CD4-positive, alpha-beta T cell treated with Interleukin-17A for 1 hour (primary cell): ENCODE results near the gene CAPN5.
"Not testable (repeated sequence)": the region's sequence is repeated elsewhere in the genome, so short reads cannot be mapped to it uniquely, and the experiment has no call there.

Experiments used
- DNase-seq: peaks from one replicate; pipeline ENCODE4 v3.0.0-alpha.2; 2020

The CAPN5 gene

GRCh38 chr11:77066229-77067042 lies at the start of gene CAPN5:
CAPN5 (plus strand) TSS chr11:77066971; CDS start chr11:77084887, 17,916 bp downstream.
- peak; percentile 88 for DNase-seq

DNA sequence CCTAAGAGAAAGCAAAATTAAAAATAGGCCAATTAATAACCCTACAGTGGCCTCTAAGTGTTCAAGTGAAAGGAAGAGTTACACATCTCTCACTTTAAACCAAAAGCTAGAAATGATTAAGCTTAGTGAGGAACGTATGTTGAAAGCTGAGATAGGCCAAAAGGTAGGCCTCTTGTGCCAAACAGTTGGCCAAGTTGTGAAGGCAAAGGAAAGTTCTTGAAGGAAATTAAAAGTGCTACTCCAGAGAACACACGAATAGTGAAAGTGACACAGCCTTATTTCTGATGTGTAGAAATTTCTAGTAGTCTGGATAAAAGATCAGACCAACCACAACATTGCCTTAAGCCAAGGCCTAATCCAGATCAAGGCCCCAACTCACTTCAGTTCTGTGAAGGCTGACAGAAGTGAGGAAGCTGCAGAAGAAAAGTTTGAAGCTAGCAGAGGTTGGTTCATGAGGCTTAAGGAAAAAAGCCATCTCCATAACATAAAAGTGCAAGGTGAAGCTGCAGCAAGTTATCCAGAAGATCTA lies 48.3 kb upstream of the CAPN5 start:
- not testable (repeated sequence) for DNase-seq

DNA sequence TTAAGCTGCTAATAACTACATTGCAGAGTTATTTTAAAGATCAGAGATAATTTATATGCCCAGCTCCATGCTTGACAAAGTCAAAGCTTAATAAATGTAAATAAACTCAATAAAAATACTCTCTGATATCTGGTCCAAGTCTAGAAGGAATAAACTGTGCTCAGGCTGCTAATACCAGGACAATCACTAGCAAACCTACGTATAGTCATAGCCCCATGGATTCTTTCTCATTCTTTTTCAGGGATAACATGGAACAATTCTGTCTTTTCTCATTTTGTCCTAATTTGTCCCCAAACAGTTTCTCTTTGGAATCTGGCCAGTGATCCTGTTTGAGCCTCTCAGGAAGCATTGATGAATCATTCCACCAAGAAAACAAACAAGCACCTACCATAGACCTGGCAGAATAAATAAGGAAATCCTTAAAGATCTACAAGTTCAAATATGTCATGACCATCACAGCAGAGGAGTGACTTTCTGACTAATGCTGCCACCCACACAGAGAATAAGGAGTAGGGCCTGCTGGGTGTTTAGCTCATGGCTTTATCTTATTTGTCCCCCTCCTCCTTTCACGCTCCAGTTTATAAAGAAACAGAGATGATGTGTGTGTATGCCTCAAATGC lies 46.7 kb upstream of the CAPN5 start:
- DNase-seq: no peak

GRCh38 chr11:77020734-77021133 lies 46.0 kb upstream of the CAPN5 start:
- no peak for DNase-seq

DNA sequence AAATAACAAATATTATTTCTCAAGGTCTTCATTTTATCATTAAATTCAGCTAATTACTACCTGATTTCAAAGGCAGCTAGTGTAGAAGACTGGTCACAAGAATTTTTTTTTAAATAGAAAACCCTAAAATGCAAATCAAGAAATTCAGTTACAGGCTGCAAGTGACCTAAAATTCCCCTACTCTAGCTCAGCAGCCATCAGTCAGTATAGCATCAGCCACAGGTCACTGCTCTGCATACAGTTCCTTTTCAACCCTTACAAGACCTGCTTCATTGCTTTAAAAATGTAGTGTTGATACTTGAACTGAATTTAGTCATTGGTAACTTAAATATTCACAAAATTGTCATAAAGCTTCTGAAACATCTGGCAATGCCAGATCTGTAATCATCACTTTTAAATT lies 42.0 kb upstream of the CAPN5 start:
- DNase-seq: no peak

DNA sequence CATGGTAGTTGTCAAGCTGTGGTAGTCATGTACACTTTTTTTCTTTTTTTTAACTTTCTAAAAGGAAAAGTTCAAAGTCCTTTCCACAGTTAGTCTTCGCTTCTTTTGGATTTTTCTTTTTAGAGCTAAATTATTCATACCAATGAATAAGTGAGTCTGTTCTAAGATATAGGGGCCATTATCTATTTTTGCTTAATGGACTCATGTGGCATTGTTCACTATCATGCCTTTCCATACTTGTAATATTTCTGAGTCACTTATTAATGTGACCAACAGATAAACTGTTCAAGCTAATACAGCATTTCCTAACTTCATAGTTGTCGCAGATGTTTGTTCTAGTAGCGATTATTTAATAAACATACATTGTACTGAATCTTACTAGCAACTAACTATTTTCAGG lies 40.5 kb upstream of the CAPN5 start:
- no peak for DNase-seq

- DNase-seq: no peak
These were observed 40.0 kb upstream of the CAPN5 start for GRCh38 chr11:77026743-77027142.

DNA sequence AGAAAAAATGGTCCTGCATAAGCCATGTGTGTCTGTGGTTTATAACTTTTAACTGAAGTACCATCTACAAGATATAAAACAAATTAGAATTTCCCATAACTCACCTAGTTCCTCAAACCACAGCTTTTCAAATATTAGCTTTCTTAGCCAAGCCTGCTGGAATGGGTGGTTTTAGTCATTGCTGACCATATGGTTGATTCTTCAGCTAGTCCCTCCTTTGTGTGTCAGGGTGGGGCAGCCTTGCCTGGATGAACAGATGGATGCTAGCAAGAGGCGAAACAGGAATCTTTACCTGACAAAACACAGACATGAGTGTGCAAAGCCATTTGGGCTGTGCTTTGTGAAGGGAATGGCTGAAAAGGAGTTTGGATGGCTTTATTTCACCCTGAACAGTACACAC lies 39.5 kb upstream of the CAPN5 start:
- no peak for DNase-seq

DNA sequence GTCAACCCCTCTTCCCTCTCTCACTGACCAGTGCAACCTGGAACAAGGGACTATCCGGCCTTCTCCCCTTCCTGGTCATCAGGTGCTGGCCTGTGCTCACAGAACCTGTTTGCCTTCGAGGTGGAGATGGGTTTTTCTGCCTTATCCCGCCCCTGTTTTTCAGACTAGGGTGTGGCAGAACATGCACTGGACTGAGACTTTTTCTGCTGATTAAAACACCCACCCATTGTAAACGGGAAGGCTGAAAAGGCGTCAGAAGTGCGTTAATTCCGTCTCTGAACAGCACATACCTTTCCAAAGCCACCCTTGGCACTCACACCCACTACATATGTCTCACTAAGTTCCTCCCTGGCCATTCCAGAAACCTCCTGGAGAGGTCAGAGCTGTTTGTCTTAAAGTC lies 36.9 kb upstream of the CAPN5 start:
- no peak for DNase-seq

DNA sequence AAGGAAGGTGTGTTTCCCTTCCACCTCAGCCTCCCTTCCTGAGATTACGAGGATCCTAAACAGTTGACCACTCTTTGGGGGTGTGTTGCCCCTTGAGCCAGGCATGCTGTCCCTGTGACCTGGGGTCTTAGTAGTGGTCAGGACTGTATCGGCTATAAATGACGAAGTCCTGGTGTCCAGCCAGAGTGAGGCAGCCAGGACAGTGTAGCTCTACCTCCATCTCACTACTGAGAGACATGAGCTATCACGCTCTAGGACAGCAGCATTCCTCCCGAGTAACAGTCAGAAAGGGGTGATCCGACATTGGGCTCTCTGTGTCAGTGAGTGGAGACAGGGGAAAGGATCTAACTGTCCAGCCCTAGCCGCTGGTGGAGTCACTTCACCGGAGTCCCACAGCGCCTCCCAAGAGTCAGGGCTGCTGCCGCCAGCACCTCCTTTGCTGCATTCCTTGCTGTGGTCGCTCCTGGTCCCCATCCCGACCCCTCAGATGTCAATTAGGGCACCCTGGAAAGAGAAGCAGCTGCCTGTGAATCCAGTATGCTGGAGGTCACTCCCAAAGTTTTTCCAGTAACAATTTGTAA lies 35.8 kb upstream of the CAPN5 start:
- no peak for DNase-seq

DNA sequence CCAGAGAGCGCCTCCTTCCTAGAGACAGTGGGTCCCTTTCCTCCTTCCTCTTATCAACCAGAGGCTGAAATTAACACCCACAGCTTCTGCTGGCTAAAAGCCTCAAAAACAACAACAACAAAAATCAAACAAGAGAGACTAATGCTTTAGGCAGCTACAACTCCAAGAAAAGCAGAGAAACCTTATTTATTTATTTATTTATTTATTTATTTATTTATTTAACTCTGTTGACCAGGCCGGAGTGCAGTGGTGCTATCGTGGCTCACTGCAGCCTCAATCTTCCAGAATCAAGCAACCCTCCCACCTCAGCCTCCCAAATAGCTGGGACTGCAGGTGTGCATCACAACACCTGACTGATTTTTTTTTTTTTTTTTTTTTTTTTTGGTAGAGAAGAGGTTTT lies 35.2 kb upstream of the CAPN5 start:
- DNase-seq: no peak

- no peak for DNase-seq
These were observed 31.7 kb upstream of the CAPN5 start for GRCh38 chr11:77035039-77035438.

- DNase-seq: no peak
These were observed 31.2 kb upstream of the CAPN5 start for GRCh38 chr11:77035580-77035979.

DNA sequence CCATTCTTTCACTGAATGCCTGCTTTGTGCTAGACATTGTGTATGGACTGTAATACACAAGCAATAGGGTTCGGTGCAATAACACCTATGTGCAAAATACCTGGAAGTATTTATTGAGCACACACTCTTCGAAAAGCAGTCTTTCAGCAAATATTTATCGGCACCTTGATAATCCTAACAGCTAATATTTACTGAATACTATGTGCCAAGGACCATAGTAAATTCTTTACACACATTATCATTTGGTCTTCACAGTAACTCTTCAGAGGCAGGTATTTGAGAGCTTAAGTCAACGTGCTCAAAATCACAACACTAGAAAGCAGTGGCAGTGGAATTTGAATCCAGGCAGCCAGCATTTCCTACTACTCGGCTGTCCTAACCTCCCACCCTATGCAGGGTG lies 30.4 kb upstream of the CAPN5 start:
- no peak for DNase-seq

GRCh38 chr11:77037057-77037456 lies 29.7 kb upstream of the CAPN5 start:
- no peak for DNase-seq

DNA sequence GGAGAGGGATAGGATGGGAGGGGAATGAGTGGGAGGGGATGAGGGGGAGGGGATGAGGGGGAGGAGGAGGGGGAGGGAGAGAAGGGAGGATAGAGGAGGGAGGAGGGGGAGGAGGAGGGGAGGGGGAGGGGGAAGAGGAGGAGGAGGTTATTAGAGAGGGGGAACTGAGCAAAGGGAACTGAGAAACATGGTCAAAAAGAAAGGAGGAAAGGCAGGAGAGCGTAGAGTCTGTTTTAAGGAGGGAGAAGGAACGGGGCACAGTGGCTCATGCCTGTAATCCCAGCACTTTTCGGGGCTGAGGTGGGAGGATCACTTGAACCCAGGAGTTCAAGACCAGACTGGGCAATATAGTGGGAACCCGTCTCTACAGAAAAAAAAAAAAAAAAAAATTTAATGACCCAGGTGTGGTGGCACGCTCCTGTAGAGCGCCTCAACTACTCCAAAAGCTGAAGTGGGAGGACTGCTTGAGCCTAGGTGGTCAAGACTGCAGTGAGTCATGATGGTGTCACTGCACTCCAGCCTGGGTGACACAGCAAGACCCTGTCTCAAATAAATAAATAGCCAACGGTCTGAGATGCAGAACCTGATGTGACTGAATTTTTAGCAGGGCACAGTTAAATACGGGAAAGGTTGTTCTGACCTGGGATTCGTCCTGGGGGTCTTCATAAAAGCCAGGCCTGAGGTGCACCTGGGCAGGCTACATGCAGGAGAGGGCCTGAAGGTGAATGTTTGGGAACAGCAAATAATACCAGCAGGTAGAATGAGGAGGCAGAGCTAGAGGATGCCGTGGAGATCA lies 28.5 kb upstream of the CAPN5 start:
- no peak for DNase-seq

GRCh38 chr11:77038825-77039326 lies 27.9 kb upstream of the CAPN5 start:
- no peak for DNase-seq

GRCh38 chr11:77039491-77040400 lies 27.0 kb upstream of the CAPN5 start:
- DNase-seq: no peak

- no peak for DNase-seq
These were observed 26.4 kb upstream of the CAPN5 start for GRCh38 chr11:77040401-77040777.

DNA sequence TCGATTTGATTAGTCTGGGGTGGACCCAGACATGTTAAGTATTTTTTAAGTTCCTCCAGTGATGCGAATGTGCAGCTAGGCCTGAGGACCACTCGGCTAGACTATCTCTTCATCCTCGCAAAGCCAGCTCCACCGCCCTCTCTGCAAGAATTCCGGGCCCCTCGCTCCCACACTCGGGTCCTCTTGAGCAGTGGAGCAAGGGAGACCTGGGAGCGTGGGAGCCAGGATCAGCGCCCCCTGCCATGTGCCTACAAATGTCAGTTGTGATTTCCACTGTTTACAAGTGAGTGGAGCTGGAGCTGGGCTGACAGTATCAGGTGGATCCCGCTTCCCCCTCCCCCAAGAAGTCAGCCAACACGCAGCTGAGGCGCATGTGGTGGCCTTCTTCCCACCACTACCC lies 25.9 kb upstream of the CAPN5 start:
- no peak for DNase-seq

- no peak for DNase-seq
These were observed 24.6 kb upstream of the CAPN5 start for GRCh38 chr11:77042111-77042726.
